HFF-Myc (cell line): Measurements from ENCODE around the gene NISCH.

ENCODE experiments used
- DNase-seq: peaks from one replicate; pipeline ENCODE4 v3.0.0-alpha.2; 2011; ENCODE audit warnings: low read depth; ENCODE audit errors: extremely low read depth
- H3K4me3 ChIP-seq: replicated peaks from 2 replicates; pipeline ENCODE4 v1.5.1; 2011; ENCODE audit warnings: low read depth, mild to moderate bottlenecking, control low read depth, low read length
- TF ChIP-seq, protein P1 (sequence below): IDR thresholded peaks from 2 replicates; pipeline ENCODE4 v1.5.1; 2012; ENCODE audit warnings: mild to moderate bottlenecking, low read depth, low read length, control low read depth; ENCODE audit errors: missing control alignments

The NISCH gene

GRCh38 chr3:52435246-52436101 lies 19.9 kb upstream of the NISCH start:
- no peak for DNase-seq
- no peak overlapping the region for H3K4me3 ChIP-seq
- TF ChIP-seq, protein P1, sequence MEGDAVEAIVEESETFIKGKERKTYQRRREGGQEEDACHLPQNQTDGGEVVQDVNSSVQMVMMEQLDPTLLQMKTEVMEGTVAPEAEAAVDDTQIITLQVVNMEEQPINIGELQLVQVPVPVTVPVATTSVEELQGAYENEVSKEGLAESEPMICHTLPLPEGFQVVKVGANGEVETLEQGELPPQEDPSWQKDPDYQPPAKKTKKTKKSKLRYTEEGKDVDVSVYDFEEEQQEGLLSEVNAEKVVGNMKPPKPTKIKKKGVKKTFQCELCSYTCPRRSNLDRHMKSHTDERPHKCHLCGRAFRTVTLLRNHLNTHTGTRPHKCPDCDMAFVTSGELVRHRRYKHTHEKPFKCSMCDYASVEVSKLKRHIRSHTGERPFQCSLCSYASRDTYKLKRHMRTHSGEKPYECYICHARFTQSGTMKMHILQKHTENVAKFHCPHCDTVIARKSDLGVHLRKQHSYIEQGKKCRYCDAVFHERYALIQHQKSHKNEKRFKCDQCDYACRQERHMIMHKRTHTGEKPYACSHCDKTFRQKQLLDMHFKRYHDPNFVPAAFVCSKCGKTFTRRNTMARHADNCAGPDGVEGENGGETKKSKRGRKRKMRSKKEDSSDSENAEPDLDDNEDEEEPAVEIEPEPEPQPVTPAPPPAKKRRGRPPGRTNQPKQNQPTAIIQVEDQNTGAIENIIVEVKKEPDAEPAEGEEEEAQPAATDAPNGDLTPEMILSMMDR = no peak

- TF ChIP-seq, protein P1 = no peak
- H3K4me3 ChIP-seq = no peak overlapping the region
- DNase-seq = no peak
These were observed 18.8 kb upstream of the NISCH start for GRCh38 chr3:52436500-52437149.

GRCh38 chr3:52437326-52438103 lies 17.9 kb upstream of the NISCH start:
- DNase-seq = no peak
- TF ChIP-seq, protein P1 = no peak
- H3K4me3 ChIP-seq = no peak overlapping the region

DNA sequence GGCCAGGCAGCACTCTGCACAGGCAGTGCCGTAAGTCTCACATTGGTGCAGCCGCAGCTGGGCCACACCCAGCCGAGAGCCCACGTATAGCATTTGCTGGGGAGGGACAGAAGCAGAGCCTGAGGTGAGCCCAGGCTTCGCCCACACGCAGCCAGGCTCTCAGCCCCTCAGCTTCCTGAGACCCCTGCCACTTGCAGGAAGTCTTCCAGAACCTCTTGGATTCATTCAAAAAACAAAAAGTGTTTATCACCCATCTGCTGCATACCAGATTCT lies 17.4 kb upstream of the NISCH start:
- H3K4me3 ChIP-seq = no peak overlapping the region
- no peak for DNase-seq
- TF ChIP-seq, protein P1 = no peak

GRCh38 chr3:52438579-52439425 lies 16.6 kb upstream of the NISCH start:
- no peak for DNase-seq
- TF ChIP-seq, protein P1 = no peak
- no peak overlapping the region for H3K4me3 ChIP-seq
